ENCODE results near the gene PDE8B. TPM values are rescaled to one million over a fixed set of nuclear protein-coding genes. Genes with fewer than 3 reads are reported as not detected.
A peak's percentile ranks its signal among the peaks of the same experiment; 100 is the strongest.

PDE8B gene
- total RNA-seq, 2 donors from 2014 or later = 0.89 to 1.4 TPM

DNA sequence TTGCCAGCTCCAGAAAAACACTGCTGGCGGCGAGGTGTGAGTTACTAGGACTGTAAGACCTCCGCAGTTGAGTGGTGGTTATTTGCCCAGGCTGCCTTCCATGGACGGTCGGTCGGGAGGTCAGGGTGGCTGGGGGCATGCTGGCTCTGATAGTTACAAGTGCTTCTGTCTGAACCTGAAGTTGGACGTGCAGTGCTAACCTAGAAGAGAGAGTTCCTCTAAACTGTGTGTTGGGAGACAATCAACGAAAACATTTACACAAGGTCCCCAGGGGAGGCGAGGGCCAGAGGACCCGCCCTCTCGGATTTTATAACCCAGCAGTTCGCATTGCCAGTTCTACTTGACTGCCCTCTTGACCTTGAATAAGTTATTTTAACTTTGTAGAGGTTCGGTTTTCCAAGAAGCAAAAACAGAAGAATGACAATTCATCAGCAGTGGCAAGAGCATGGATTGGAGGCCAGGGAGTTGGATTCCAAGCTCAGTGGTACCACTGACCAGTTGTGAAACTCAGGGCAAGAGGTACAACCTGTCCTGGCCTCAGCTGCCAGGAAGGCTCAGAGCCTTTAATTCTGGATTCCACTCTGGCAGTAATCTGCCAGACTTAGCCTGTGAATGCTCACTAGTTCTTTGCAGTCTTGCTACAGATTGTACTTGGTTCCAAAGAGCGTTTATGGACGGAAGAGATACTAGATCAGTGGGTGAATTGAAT lies 28.7 kb upstream of the PDE8B start:
- DNase-seq (no peak), ATAC-seq (peak; percentile 44)
- intact Hi-C loops (cut with DNase I, micrococcal nuclease) = no loop called here

- DNase-seq (no peak), ATAC-seq (no peak)
- intact Hi-C loops (cut with DNase I, micrococcal nuclease) = no loop called here
These were observed 28.1 kb upstream of the PDE8B start for GRCh38 chr5:77182367-77182766.

DNA sequence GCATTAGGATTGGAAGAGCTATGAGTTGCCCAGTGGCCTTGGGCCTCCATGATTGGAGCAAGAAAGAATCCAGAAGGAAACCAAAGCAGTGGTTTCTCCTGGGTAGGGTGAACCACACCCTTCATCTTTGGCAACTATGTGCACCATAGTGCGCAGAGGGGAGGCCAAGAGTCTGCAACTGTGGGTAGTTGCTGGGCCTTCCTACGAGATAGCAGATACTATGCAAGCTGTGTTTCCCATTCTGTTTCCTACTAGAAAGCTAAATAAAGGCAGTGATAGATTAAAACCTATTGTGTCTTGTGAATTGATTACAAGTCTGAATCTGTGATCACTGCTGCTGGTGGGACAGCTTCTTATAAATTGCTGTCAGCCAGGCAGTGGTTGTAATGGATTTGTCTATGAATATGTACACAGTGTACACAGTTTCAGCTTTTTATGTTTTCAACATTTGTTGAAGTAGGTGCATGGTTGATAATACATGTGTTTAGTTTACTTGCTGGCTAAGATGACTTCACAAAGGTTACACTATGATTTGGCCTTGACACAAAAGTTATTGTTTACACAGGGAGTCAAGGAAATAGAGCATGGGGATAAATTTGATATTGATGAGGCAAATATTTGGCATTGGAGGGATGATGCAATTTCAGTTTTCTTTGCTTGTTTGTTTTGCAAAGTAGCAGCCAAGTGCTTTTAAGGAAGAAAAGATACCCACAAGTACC lies 23.7 kb upstream of the PDE8B start:
- no peak for DNase-seq
- intact Hi-C loops (cut with DNase I, micrococcal nuclease) = no loop called here
- ATAC-seq = no peak

DNA sequence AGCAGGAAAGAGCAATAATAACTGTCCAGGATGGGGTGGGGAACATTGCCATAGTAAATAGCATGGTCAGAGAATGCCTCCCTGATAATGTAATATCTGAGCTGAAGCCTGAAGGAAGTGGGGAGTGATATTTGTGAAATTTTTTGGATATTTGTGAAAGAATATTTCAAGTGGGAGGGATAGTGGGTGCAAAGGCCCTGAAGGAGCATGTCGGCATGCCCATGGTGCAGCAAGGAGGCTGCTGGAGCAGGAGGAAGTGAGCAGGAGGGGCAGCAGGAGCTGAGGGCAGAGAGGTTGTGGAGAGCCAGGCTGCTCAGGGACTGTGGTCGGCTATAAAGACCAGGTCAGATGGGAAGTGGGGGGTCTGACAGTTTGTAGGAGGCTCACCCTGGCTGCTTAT lies 21.1 kb upstream of the PDE8B start:
- intact Hi-C loops (cut with DNase I, micrococcal nuclease) = no loop called here
- ATAC-seq = no peak
- no peak for DNase-seq

DNA sequence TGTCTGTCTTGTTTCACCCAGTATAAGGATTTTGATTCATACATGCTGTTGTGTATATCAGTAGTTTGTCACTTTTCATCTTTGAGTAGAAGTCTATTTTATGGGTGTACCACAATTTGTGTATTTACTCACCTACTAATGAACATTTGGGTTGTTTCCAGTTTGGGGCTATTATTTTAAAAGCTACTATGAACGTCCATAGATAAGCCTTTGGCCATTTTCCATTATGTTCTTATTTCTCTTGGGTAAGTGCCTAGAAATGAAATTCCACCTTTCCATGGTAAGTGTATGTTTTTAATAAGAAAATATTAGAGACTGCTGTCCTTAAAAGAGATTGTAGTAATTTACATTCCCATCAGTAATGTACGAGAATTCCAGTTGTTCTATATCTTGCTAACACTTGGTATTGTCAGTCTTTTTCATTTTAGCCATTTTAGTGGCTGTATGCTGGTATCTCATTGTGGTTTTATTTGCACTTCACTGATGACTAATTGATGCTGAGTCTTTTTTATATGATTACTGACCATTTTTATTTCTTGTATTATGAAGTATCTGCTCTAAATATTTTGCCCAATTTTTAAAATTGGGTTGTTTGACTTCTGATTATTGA lies 17.9 kb upstream of the PDE8B start:
- intact Hi-C loops (cut with DNase I, micrococcal nuclease) = no loop called here
- ATAC-seq (no peak), DNase-seq (no peak)

DNA sequence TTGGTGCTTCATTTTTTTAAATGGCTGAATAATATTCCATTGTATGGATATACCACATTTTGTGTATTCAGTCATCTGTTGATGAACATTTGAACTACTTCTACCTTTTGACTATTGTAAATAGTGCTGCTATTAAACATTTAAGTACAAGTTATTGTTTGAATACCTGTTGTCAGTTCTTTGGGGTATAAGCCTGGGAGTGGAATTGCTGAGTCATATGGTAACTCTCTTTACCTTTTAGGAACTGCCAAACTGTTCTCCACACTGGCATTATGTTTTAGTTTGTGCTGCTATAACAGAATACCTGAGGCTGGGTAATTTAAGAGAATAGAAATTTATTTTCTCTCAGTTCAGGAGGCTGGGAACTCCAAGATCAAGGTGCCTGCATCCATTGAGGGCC lies 15.7 kb upstream of the PDE8B start:
- ATAC-seq (no peak), DNase-seq (no peak)
- intact Hi-C loops (cut with DNase I, micrococcal nuclease) = no loop called here

GRCh38 chr5:77197840-77198554 lies 12.5 kb upstream of the PDE8B start:
- intact Hi-C loops (cut with DNase I, micrococcal nuclease) = no loop called here
- DNase-seq = no peak
- ATAC-seq = no peak

DNA sequence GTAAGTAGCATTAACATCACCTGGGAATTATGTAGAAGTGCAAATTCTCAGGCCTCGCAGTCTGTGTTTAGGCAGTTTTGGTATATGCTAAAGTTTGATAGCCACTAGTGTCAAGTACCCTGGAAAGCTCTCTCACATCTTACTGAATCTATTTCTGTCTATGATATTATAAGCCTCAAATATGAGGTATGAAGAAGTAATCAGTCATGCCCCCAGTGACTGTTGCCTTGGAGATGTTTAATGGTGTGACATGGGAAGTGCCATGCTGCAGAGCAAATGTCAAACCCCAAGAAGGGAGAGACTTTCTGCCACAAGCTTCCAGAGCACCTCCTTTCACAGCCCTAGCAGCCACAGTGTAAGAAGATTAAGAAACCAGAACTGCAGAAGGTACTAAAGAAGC lies 9.8 kb upstream of the PDE8B start:
- intact Hi-C loops (cut with DNase I, micrococcal nuclease) = no loop called here
- no peak for DNase-seq
- ATAC-seq = no peak

GRCh38 chr5:77202145-77202544 lies 8.3 kb upstream of the PDE8B start:
- intact Hi-C loops (cut with DNase I, micrococcal nuclease) = no loop called here
- no peak for DNase-seq
- no peak for ATAC-seq

- no peak for ATAC-seq
- intact Hi-C loops (cut with DNase I, micrococcal nuclease) = no loop called here
- DNase-seq = no peak
These were observed 5.5 kb upstream of the PDE8B start for GRCh38 chr5:77204967-77205366.

DNA sequence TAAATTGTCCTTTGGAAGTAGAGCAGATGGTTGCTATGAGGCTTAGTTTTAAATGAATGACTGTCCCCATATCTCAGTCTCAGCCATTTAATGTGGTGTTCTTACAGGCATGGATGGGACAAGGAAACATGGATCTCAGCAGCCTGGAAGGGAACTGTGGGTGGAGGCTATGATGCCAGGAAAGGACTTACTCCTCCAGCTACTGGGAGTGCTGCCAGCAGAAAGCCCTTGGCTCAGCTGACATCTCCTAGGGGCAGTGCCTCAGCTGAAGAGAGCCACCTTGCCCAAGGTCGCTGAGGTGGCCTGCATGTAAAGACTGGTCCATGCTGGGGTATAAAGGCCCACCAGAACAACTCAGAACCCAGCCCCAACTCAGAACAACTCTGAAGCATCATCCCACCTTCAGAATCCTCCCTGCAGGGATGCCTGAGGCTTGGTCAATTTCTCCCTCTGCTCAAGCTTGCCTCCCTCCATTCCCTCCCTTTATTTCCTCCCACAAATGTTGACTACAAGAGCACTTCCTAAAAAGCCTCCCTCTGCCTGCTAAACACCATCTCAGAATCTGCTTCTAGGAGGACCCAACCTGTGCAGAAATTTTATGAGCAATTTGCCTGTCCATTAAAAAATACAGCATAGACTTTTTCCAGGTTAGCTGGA lies 1.8 kb upstream of the PDE8B start:
- intact Hi-C loops (cut with DNase I, micrococcal nuclease) = no loop called here
- DNase-seq (no peak), ATAC-seq (no peak)

- intact Hi-C loops (cut with DNase I, micrococcal nuclease) = no loop called here
- DNase-seq = no peak
- ATAC-seq = no peak
These were observed 887 bp upstream of the PDE8B start for GRCh38 chr5:77209495-77210090.

DNA sequence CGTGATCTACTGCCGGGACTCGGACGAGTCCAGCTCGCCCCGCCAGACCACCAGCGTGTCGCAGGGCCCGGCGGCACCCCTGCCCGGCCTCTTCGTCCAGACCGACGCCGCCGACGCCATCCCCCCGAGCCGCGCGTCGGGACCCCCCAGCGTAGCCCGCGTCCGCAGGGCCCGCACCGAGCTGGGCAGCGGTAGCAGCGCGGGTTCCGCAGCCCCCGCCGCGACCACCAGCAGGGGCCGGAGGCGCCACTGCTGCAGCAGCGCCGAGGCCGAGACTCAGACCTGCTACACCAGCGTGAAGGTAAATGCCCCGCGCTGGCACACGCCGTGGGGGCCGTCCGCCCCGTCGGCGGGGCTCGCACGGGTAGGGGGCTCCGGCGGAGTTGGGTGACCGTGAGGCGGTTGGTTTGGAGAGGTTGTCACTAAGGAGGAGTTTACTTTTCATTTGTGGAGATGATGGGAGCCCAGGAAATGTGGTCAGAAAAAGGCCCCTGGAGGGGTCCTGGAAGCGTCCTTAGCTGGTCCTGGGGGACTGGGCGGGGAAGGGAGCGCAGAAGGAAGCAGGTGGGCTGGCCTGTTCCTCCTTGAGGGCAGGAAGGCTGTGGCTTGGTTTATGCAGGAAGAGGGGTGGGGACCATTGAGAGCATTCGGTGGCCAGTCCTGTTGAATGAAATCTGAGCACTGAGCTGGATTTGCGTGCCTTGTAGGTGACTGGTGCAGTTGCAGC lies 647 bp downstream of the PDE8B start:
- intact Hi-C loops (cut with DNase I, micrococcal nuclease) = no loop called here
- ATAC-seq = no peak
- no peak for DNase-seq

GRCh38 chr5:77211691-77212047 lies 1.2 kb downstream of the PDE8B start:
- intact Hi-C loops (cut with DNase I, micrococcal nuclease) = no loop called here
- DNase-seq = no peak
- no peak for ATAC-seq

DNA sequence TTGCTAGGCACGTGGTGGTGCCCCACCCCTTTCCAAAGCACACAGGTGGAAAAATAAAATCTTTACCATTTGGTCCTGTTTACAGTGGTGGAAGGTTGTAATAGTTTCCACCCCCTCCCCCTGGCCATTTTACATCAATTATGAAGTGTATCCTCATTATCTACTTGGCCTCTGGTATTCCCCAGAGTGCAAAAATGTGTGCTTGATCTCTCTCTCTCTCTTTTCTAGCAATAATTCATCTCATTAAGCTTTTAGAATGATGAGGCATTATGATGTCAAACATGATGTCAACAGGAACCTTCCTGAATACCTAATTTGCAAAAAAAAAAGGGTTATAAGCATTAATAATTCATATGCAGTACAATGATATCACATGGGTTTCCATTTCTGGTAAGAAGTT lies 3.1 kb downstream of the PDE8B start:
- intact Hi-C loops (cut with DNase I, micrococcal nuclease) = no loop called here
- ATAC-seq = no peak
- no peak for DNase-seq

GRCh38 chr5:77214151-77214550 lies 3.7 kb downstream of the PDE8B start:
- DNase-seq = no peak
- intact Hi-C loops (cut with DNase I, micrococcal nuclease) = no loop called here
- ATAC-seq = no peak

GRCh38 chr5:77218263-77218662 lies 7.8 kb downstream of the PDE8B start:
- intact Hi-C loops (cut with DNase I, micrococcal nuclease) = no loop called here
- no peak for DNase-seq
- ATAC-seq = no peak

GRCh38 chr5:77221115-77221514 lies 10.6 kb downstream of the PDE8B start:
- DNase-seq (no peak), ATAC-seq (no peak)
- intact Hi-C loops (cut with DNase I, micrococcal nuclease) = no loop called here

All from left colon (tissue), 2 donors.